H1 (cell line): Measurements from ENCODE around the gene FGD4. TPM values are rescaled to one million over a fixed set of nuclear protein-coding genes. Genes with fewer than 3 reads are reported as not detected.

Source experiments
- CTCF ChIA-PET: fragments of 300-600 bp; sonication (Branson Sonifier 250); formaldehyde crosslinking; loops from one replicate; lab custom pipeline; 2021; ENCODE audit not compliant: partially characterized antibody; lab: Charles Lee
- POLR2A ChIA-PET: fragments of 300-600 bp; sonication (Branson Sonifier 250); formaldehyde crosslinking; loops from one replicate; lab custom pipeline; 2021; ENCODE audit warnings: inconsistent platforms; ENCODE audit not compliant: partially characterized antibody; lab: Charles Lee
- DNase-seq, 2 experiments: peaks; one replicate each; pipeline versions ENCODE4 v3.0.0 to v3.0.0-alpha.2; 2010 to 2022; ENCODE audit warnings: low spot score in 2 of 2, low read depth in 1 of 2, mixed read lengths in 1 of 2
- FAIRE-seq: peaks from 2 replicates; lab custom pipeline; 2011; peaks lifted over from hg19 to GRCh38; lab: Jason Lieb, UNC
- H2AFZ ChIP-seq: 2 replicates; pipeline ENCODE4 v1.8.1; 2012; ENCODE audit warnings: low read length, inconsistent platforms
- H2AK5ac ChIP-seq: 2 replicates; pipeline ENCODE4 v1.6.1; 2013; ENCODE audit warnings: low read depth, low read length
- H2BK120ac ChIP-seq: replicated peaks from 2 replicates; pipeline ENCODE3; 2013; ENCODE audit warnings: low read depth, low read length, inconsistent platforms
- H2BK12ac ChIP-seq: 2 replicates; pipeline ENCODE4 v1.6.1; 2013; ENCODE audit warnings: low read depth, low read length
- H2BK15ac ChIP-seq: 2 replicates; pipeline ENCODE4 v1.6.1; 2013; ENCODE audit warnings: low read length
- H2BK20ac ChIP-seq: 2 replicates; pipeline ENCODE4 v1.6.1; 2013; ENCODE audit warnings: low read length
- H2BK5ac ChIP-seq: 2 replicates; pipeline ENCODE4 v1.6.1; 2013; ENCODE audit warnings: low read depth, low read length
- H3K14ac ChIP-seq: 2 replicates; pipeline ENCODE4 v1.6.1; 2013; ENCODE audit warnings: inconsistent platforms; ENCODE audit not compliant: insufficient read length
- H3K18ac ChIP-seq: 2 replicates; pipeline ENCODE4 v1.6.1; 2013; ENCODE audit warnings: low read length; ENCODE audit errors: extremely low read depth
- H3K23ac ChIP-seq: 2 replicates; pipeline ENCODE4 v1.6.1; 2013; ENCODE audit warnings: inconsistent platforms; ENCODE audit not compliant: insufficient read length
- H3K23me2 ChIP-seq: 2 replicates; pipeline ENCODE4 v1.6.1; 2013; ENCODE audit warnings: low read depth, low read length
- H3K27ac ChIP-seq: 2 replicates; pipeline ENCODE4 v1.6.1; 2011; ENCODE audit warnings: low read depth, low read length, inconsistent platforms
- H3K27me3 ChIP-seq, 4 experiments: replicated peaks in 1 of 4; 1 replicate in 1 of 4; 2 replicates in 3 of 4; pipeline versions ENCODE4 v1.6.1 to v1.8.1; 2011 to 2013; ENCODE audit warnings: low read length in 3 of 4, mild to moderate bottlenecking in 3 of 4, inconsistent platforms in 2 of 4, mixed read lengths in 2 of 4, moderate library complexity in 1 of 4; ENCODE audit not compliant: control insufficient read depth in 3 of 4, insufficient read depth in 3 of 4; ENCODE audit errors: extremely low read depth in 1 of 4
- H3K36me3 ChIP-seq, 4 experiments: 2 replicates each; pipeline versions ENCODE4 v1.6.1 to v1.8.1; 2011 to 2013; ENCODE audit warnings: mild to moderate bottlenecking in 4 of 4, low read length in 3 of 4, moderate library complexity in 2 of 4, control low read depth in 1 of 4, inconsistent platforms in 1 of 4; ENCODE audit not compliant: insufficient read depth in 4 of 4, control insufficient read depth in 2 of 4
- H3K4ac ChIP-seq: replicated peaks from 2 replicates; pipeline ENCODE3; 2013; ENCODE audit warnings: low read length, low read depth, mixed read lengths, inconsistent platforms; ENCODE audit not compliant: insufficient read length
- H3K4me1 ChIP-seq, 4 experiments: replicated peaks in 1 of 4; 1 replicate in 1 of 4; 2 replicates in 3 of 4; pipeline versions ENCODE4 v1.6.1 to v1.8.1; 2011 to 2013; ENCODE audit warnings: low read length in 3 of 4, inconsistent platforms in 2 of 4, mixed read lengths in 1 of 4; ENCODE audit not compliant: insufficient read depth in 4 of 4, control insufficient read depth in 3 of 4
- H3K4me2 ChIP-seq, 2 experiments: 2 replicates each; pipeline versions ENCODE4 v1.6.1 to v1.8.1; 2011 to 2013; ENCODE audit warnings: low read depth in 2 of 2, low read length in 2 of 2, control low read depth in 1 of 2, inconsistent platforms in 1 of 2, mild to moderate bottlenecking in 1 of 2; ENCODE audit not compliant: insufficient read depth in 1 of 2
- H3K4me3 ChIP-seq, 4 experiments: fragments of 200-600, 300-600 bp in 1 of 4; sonication (generic), shearing (Covaris generic), sonication (Bioruptor Twin) in 1 of 4; 2 replicates each; pipeline versions ENCODE4 v1.5.1 to v1.8.1; 2011 to 2016; ENCODE audit warnings: low read length in 4 of 4, low read depth in 3 of 4, control low read depth in 2 of 4, inconsistent platforms in 2 of 4, mild to moderate bottlenecking in 2 of 4, mixed read lengths in 1 of 4, moderate library complexity in 1 of 4; ENCODE audit not compliant: insufficient read depth in 2 of 4; ENCODE audit errors: extremely low read depth in 1 of 4
- H3K56ac ChIP-seq: replicated peaks from 2 replicates; pipeline ENCODE3; 2013; ENCODE audit warnings: low read depth, mild to moderate bottlenecking, mixed read lengths, low read length, inconsistent platforms; ENCODE audit not compliant: insufficient read length
- H3K79me1 ChIP-seq: 2 replicates; pipeline ENCODE4 v1.6.1; 2013; ENCODE audit warnings: low read depth, low read length, control low read depth
- H3K79me2 ChIP-seq, 2 experiments: 2 replicates each; pipeline versions ENCODE4 v1.6.1 to v1.8.1; 2012 to 2013; ENCODE audit warnings: low read length in 2 of 2, mild to moderate bottlenecking in 2 of 2, inconsistent platforms in 1 of 2; ENCODE audit not compliant: insufficient read depth in 2 of 2, control insufficient read depth in 1 of 2
- H3K9ac ChIP-seq, 4 experiments: replicated peaks in 1 of 4; 1 replicate in 1 of 4; 2 replicates in 3 of 4; pipeline versions ENCODE4 v1.6.1 to v1.8.1; 2011 to 2013; ENCODE audit warnings: low read depth in 3 of 4, low read length in 3 of 4, control low read depth in 2 of 4, mild to moderate bottlenecking in 2 of 4, moderate library complexity in 2 of 4, inconsistent platforms in 1 of 4; ENCODE audit errors: extremely low read depth in 1 of 4
- H3K9me3 ChIP-seq, 2 experiments: 2 replicates each; pipeline versions ENCODE4 v1.6.1 to v1.8.1; 2012 to 2013; ENCODE audit warnings: mild to moderate bottlenecking in 2 of 2, moderate library complexity in 2 of 2, control low read depth in 1 of 2, inconsistent platforms in 1 of 2, low read depth in 1 of 2, low read length in 1 of 2, mixed read lengths in 1 of 2; ENCODE audit not compliant: insufficient read depth in 2 of 2
- H4K20me1 ChIP-seq, 2 experiments: replicated peaks in 1 of 2; 2 replicates each; pipeline versions ENCODE3 to v1.8.1; 2011 to 2013; ENCODE audit warnings: inconsistent platforms in 2 of 2, low read length in 2 of 2, mild to moderate bottlenecking in 1 of 2; ENCODE audit not compliant: insufficient read depth in 2 of 2, control insufficient read depth in 1 of 2
- H4K5ac ChIP-seq: 2 replicates; pipeline ENCODE4 v1.6.1; 2013; ENCODE audit warnings: low read length, low read depth, mixed read lengths, inconsistent platforms; ENCODE audit not compliant: insufficient read length
- H4K8ac ChIP-seq: 2 replicates; pipeline ENCODE4 v1.8.0; 2013; ENCODE audit warnings: mild to moderate bottlenecking, moderate library complexity, low read length, inconsistent platforms; ENCODE audit not compliant: insufficient read depth; ENCODE audit errors: extremely low read depth
- H4K91ac ChIP-seq: replicated peaks from 2 replicates; pipeline ENCODE3; 2013; ENCODE audit warnings: low read length, mixed read lengths, inconsistent platforms; ENCODE audit not compliant: insufficient read length
- BACH1 ChIP-seq: IDR thresholded peaks from 2 replicates; pipeline ENCODE4 v1.6.1; 2012; ENCODE audit warnings: low read length, improper control_type of control experiment
- CEBPB ChIP-seq: IDR thresholded peaks from 2 replicates; pipeline ENCODE4 v1.6.1; 2012; ENCODE audit warnings: low read depth, low read length
- FOSL1 ChIP-seq: IDR thresholded peaks from 2 replicates; pipeline ENCODE4 v1.6.1; 2011; ENCODE audit warnings: mild to moderate bottlenecking, low read depth, low read length, moderate library complexity; ENCODE audit not compliant: insufficient read depth
- NRF1 ChIP-seq: IDR thresholded peaks from 2 replicates; pipeline ENCODE4 v1.6.1; 2011; ENCODE audit warnings: mild to moderate bottlenecking, low read depth, low read length, improper control_type of control experiment
- POLR2AphosphoS5 ChIP-seq: IDR thresholded peaks from 2 replicates; pipeline ENCODE4 v1.6.1; 2011; ENCODE audit warnings: low read depth, low read length
- RAD21 ChIP-seq, 2 experiments: IDR thresholded peaks in 1 of 2; conservative IDR thresholded peaks in 1 of 2; 2 replicates each; pipeline ENCODE4 v1.6.1; 2011; ENCODE audit warnings: low read depth in 2 of 2, low read length in 2 of 2, improper control_type of control experiment in 1 of 2, inconsistent platforms in 1 of 2, mild to moderate bottlenecking in 1 of 2, moderate library complexity in 1 of 2
- SIN3A ChIP-seq, 2 experiments: IDR thresholded peaks in 1 of 2; conservative IDR thresholded peaks in 1 of 2; 2 replicates each; pipeline ENCODE4 v1.6.1; 2011 to 2012; ENCODE audit warnings: low read length in 2 of 2, improper control_type of control experiment in 1 of 2, low read depth in 1 of 2, mild to moderate bottlenecking in 1 of 2
- SRF ChIP-seq: IDR thresholded peaks from 2 replicates; pipeline ENCODE4 v1.6.1; 2011; ENCODE audit warnings: mild to moderate bottlenecking, low read depth, low read length, moderate library complexity
- TAF7 ChIP-seq: optimal IDR thresholded peaks from 2 replicates; pipeline ENCODE3; 2011; ENCODE audit warnings: low read depth, mild to moderate bottlenecking, inconsistent platforms, low read length, moderate library complexity, borderline replicate concordance
- TCF12 ChIP-seq: IDR thresholded peaks from 2 replicates; pipeline ENCODE4 v1.6.1; 2011; ENCODE audit warnings: low read depth, mild to moderate bottlenecking, low read length
- YY1 ChIP-seq: IDR thresholded peaks from 2 replicates; pipeline ENCODE4 v1.6.1; 2011; ENCODE audit warnings: low read depth, mild to moderate bottlenecking, low read length
- WGBS, 2 experiments: shearing (Covaris generic) in 1 of 2; methylation state at CpG; one replicate each; pipeline versions ENCODE4 v1.1.6 to v1.1.7; 2013 to 2015; ENCODE audit warnings: low lambda C conversion rate in 2 of 2, mixed read lengths in 2 of 2, inconsistent platforms in 1 of 2, low coverage in 1 of 2, missing lambda C conversion rate in 1 of 2; ENCODE audit not compliant: insufficient replicate concordance in 2 of 2, insufficient coverage in 1 of 2, insufficient read length in 1 of 2; ENCODE audit errors: extremely low coverage in 1 of 2, missing lambda C conversion rate in 1 of 2; 5-methylcytosine and 5-hydroxymethylcytosine counted together
- polyA plus RNA-seq, 7 experiments: library from polyadenylated mRNA; depleted of rRNA in 3 of 7; stranded (reverse) in 5 of 7; unstranded in 2 of 7; fragments of >200 nt in 5 of 7; fragments of 200-250 nt in 2 of 7; gene quantifications; 1 replicate in 5 of 7; 2 replicates in 1 of 7; 4 replicates in 1 of 7; pipeline versions ENCODE4 v1.2.1 to v1.2.3, GENCODE V29; 2011 to 2013; ENCODE audit warnings: missing spikeins in 2 of 7, mixed read lengths in 2 of 7
- total RNA-seq: library from RNA; stranded (reverse); fragmentation: NEBNext Ultra II Directional; extraction: Animal tissue kit (Norgen Biotek cat#: 25700); gene quantifications from 2 replicates; pipeline ENCODE4 v1.2.1, GENCODE V29; 2021
- TF ChIP-seq, protein P1 (sequence below): IDR thresholded peaks from 2 replicates; pipeline ENCODE4 v1.6.1; 2012; ENCODE audit warnings: inconsistent platforms

Gene FGD4
- total and polyA plus RNA-seq, 2 of the 8 experiments (the other 6 are each of a cell fraction or from before 2014, with no cell fraction given): 8.5 to 48.2 TPM

DNA sequence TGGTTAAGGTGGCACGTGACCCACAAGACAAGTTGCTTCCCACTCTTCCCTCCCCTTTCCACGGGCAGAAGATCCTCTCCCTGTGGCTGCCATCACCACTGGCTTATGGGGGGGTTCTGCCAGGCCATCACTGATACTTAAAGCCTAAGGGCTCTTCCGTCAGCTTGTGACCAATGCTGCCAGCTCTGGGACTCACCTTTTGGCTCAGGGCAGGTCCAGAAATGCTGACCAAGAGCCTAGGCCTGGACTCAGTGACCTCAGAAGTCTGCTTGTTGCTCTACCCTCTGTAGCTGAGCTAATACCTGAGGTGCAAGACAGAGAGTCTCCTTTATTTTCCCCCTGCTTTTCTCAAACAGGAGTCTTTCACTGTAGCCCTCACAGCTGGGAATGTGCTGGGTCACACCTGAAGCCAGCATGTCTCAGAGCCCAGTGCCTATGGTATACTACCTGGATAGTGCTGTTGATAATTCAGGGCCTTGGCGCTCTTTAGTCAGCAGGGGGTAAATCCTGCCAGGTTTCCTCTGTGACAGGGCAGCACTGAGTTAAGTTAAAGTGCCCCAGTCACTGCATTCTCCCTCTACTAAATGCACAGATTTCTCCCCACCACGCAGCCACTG lies 19.7 kb downstream of the FGD4 start:
- peak overlapping the region; percentile 55; the same call in 1 of the 2 replicates for H2BK5ac ChIP-seq
- H3K27me3 ChIP-seq: no peaks in the 10 kb centered on the region
- H4K8ac ChIP-seq: no peak overlapping the region
- no peak overlapping the region; the same call in 1 of the 2 replicates for H3K18ac ChIP-seq
- no peak overlapping the region; the same call in 1 of the 2 replicates for H3K27ac ChIP-seq
- H4K91ac ChIP-seq: no peak overlapping the region
- H4K5ac ChIP-seq: no peak overlapping the region
- H2BK12ac ChIP-seq: peak overlapping the region; percentile 69; the same call in 1 of the 2 replicates
- H3K79me2 ChIP-seq: peaks cover 35 to 98% of the 10 kb centered on the region in 2 experiments
- H2BK20ac ChIP-seq: no peak overlapping the region
- H4K20me1 ChIP-seq: peaks cover 18 to 34% of the 10 kb centered on the region in 2 experiments
- H3K56ac ChIP-seq: no peak overlapping the region
- no peak overlapping the region for H3K14ac ChIP-seq
- no peak overlapping the region; the same call in 1 of the 2 replicates for H2AK5ac ChIP-seq
- H2BK15ac ChIP-seq: no peak overlapping the region
- H3K79me1 ChIP-seq: peaks cover 11% of the 10 kb centered on the region
- H3K4me3 ChIP-seq: no peak overlapping the region
- H3K4me2 ChIP-seq: peak overlapping the region; percentile 14 to 40; a peak in 3 of 4 replicates
- H3K36me3 ChIP-seq: peaks cover 0 to 14% (median 0%) of the 10 kb centered on the region in 4 experiments; a peak in 2 of 8 replicates
- no peak for DNase-seq
- ChIA-PET POLR2A (no interaction called here), CTCF (interaction anchor here (0.9 to 2.7 kb wide), 5 partner anchors 11 to 191 kb away, joined by 3 to 8 read pairs (median 5); no protein-coding TSS in a partner anchor)
- 65% methylated on average over 5 of the region's 5 CpGs; no CpG with 5 or more reads in 1 of the 2 experiments for WGBS, 2 experiments
- H3K23ac ChIP-seq: no peak overlapping the region
- no peak overlapping the region for H3K4ac ChIP-seq
- H2AFZ ChIP-seq: no peak overlapping the region
- no peaks in the 10 kb centered on the region; a peak in 1 of 4 replicates for H3K9me3 ChIP-seq
- H3K9ac ChIP-seq: no peak overlapping the region
- H3K23me2 ChIP-seq: no peaks in the 10 kb centered on the region
- no peak overlapping the region for H2BK120ac ChIP-seq
- H3K4me1 ChIP-seq: peaks cover 13 to 18% (median 18%) of the 10 kb centered on the region in 4 experiments
- FAIRE-seq: no peak
- TF ChIP-seq RAD21 (IDR thresholded peaks at IDR 0.05 in 1 of 2, conservative IDR thresholded peaks at IDR 0.05 in 1 of 2; ENCODE audit: low read depth in 2 of 2, low read length in 2 of 2) (no peak), CEBPB (no peak), BACH1 (no peak), SIN3A (conservative IDR thresholded peaks at IDR 0.05 in 1 of 2, IDR thresholded peaks at IDR 0.05 in 1 of 2; ENCODE audit: low read depth in 1 of 2, low read length in 2 of 2) (no peak), YY1 (no peak), SRF (no peak), FOSL1 (no peak), NRF1 (no peak), POLR2AphosphoS5 (no peak), TCF12 (no peak), TAF7 (no peak)
- TF ChIP-seq, protein P1, sequence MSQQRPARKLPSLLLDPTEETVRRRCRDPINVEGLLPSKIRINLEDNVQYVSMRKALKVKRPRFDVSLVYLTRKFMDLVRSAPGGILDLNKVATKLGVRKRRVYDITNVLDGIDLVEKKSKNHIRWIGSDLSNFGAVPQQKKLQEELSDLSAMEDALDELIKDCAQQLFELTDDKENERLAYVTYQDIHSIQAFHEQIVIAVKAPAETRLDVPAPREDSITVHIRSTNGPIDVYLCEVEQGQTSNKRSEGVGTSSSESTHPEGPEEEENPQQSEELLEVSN: no peak
